NCI-H774 (cell line): Measurements from ENCODE around the gene ARMH3.

Source experiments
- DNase-seq: peaks from one replicate; lab custom pipeline; 2025; lab: John Stamatoyannopoulos, UW

Gene ARMH3

GRCh38 chr10:101894742-101895141 lies 161.2 kb downstream of the ARMH3 start:
- DNase-seq: no peak

GRCh38 chr10:101894266-101894665 lies 161.7 kb downstream of the ARMH3 start:
- DNase-seq: no peak

- DNase-seq: no peak
Measured at GRCh38 chr10:101893510-101894120, 162.4 kb downstream of the ARMH3 start.

- no peak for DNase-seq
Measured at GRCh38 chr10:101892782-101893391, 163.1 kb downstream of the ARMH3 start.

GRCh38 chr10:101889256-101890210 lies 166.4 kb downstream of the ARMH3 start:
- DNase-seq: peak; percentile 16

GRCh38 chr10:101888251-101888949 lies 167.6 kb downstream of the ARMH3 start:
- DNase-seq: no peak

GRCh38 chr10:101887775-101888174 lies 168.2 kb downstream of the ARMH3 start:
- no peak for DNase-seq

- no peak for DNase-seq
Measured at GRCh38 chr10:101886521-101887312, 169.3 kb downstream of the ARMH3 start.

- DNase-seq: no peak
Measured at GRCh38 chr10:101881036-101881774, 174.8 kb downstream of the ARMH3 start.

- DNase-seq: no peak
Measured at GRCh38 chr10:101880232-101880573, 175.8 kb downstream of the ARMH3 start.

GRCh38 chr10:101879456-101880231 lies 176.3 kb downstream of the ARMH3 start:
- no peak for DNase-seq

GRCh38 chr10:101878869-101879268 lies 177.1 kb downstream of the ARMH3 start:
- DNase-seq: no peak

GRCh38 chr10:101875068-101875688 lies 180.8 kb downstream of the ARMH3 start:
- DNase-seq: no peak

- DNase-seq: no peak
Measured at GRCh38 chr10:101874252-101874651, 181.7 kb downstream of the ARMH3 start.

- DNase-seq: no peak
Measured at GRCh38 chr10:101867931-101868330, 188.0 kb downstream of the ARMH3 start.

- DNase-seq: no peak
Measured at GRCh38 chr10:101859530-101859929, 196.4 kb downstream of the ARMH3 start.

GRCh38 chr10:101858723-101859500 lies 197.1 kb downstream of the ARMH3 start:
- no peak for DNase-seq

- no peak for DNase-seq
Measured at GRCh38 chr10:101857802-101858476, 198.0 kb downstream of the ARMH3 start.
